Stimulated activated CD4-positive, alpha-beta T cell treated with anti-CD3 and anti-CD28 coated beads, Interleukin-1b, Interleukin-23, amount 100 ng/mL, for 48 hours (primary cell): ENCODE results near the gene YPEL2.
"Not testable (repeated sequence)": the region's sequence is repeated elsewhere in the genome, so short reads cannot be mapped to it uniquely, and the experiment has no call there.

Source experiments
- DNase-seq: peaks from one replicate; pipeline ENCODE4 v3.0.0-alpha.2; 2020

The YPEL2 gene

GRCh38 chr17:59380474-59380873 is 49.0 kb downstream of the YPEL2 start:
- no peak for DNase-seq

GRCh38 chr17:59381716-59382570 is 50.5 kb downstream of the YPEL2 start:
- DNase-seq: no peak

GRCh38 chr17:59383893-59384292 is 52.4 kb downstream of the YPEL2 start:
- DNase-seq: no peak

GRCh38 chr17:59387351-59388068 is 56.1 kb downstream of the YPEL2 start:
- no peak for DNase-seq

- no peak for DNase-seq
Observed at GRCh38 chr17:59388069-59388556, 56.7 kb downstream of the YPEL2 start.

- no peak for DNase-seq
Observed at GRCh38 chr17:59389066-59389465, 57.6 kb downstream of the YPEL2 start.

GRCh38 chr17:59391021-59391420 is 59.6 kb downstream of the YPEL2 start:
- DNase-seq: no peak

- DNase-seq: no peak
Observed at GRCh38 chr17:59392973-59393679, 61.7 kb downstream of the YPEL2 start.

GRCh38 chr17:59393742-59394410 is 62.4 kb downstream of the YPEL2 start:
- not testable (repeated sequence) for DNase-seq

GRCh38 chr17:59396134-59396826 is 64.8 kb downstream of the YPEL2 start:
- no peak for DNase-seq

GRCh38 chr17:59397316-59398073 is 66.0 kb downstream of the YPEL2 start:
- no peak for DNase-seq

- no peak for DNase-seq
Observed at GRCh38 chr17:59399914-59400313, 68.5 kb downstream of the YPEL2 start.

- DNase-seq: no peak
Observed at GRCh38 chr17:59400858-59401257, 69.4 kb downstream of the YPEL2 start.

- DNase-seq: no peak
Observed at GRCh38 chr17:59401274-59401673, 69.8 kb downstream of the YPEL2 start.

- no peak for DNase-seq
Observed at GRCh38 chr17:59401725-59402124, 70.3 kb downstream of the YPEL2 start.

- DNase-seq: no peak
Observed at GRCh38 chr17:59402760-59403159, 71.3 kb downstream of the YPEL2 start.

- DNase-seq: no peak
Observed at GRCh38 chr17:59404471-59404870, 73.0 kb downstream of the YPEL2 start.

- no peak for DNase-seq
Observed at GRCh38 chr17:59405944-59406705, 74.7 kb downstream of the YPEL2 start.

GRCh38 chr17:59406808-59407381 is 75.4 kb downstream of the YPEL2 start:
- DNase-seq: no peak
